Coronary artery (tissue), 2 donors: Measurements from ENCODE around the gene PTPRH.

Experiments used
- DNase-seq: peaks from one replicate; pipeline ENCODE4 v3.0.0-alpha.2; 2017; ENCODE audit warnings: low spot score
- H3K27ac ChIP-seq, 2 donors: fragments of 200-600 bp; sonication (generic); one replicate each; pipeline ENCODE4 v1.5.1; 2016 to 2019
- H3K4me3 ChIP-seq: fragments of 200-600 bp; sonication (generic); 2 replicates; pipeline ENCODE4 v1.5.1; 2016; ENCODE audit warnings: mild to moderate bottlenecking, moderate library complexity
- TF ChIP-seq, protein P1 (sequence below): fragments of 200-600 bp; sonication (generic); IDR thresholded peaks from one replicate; pipeline ENCODE4 v1.5.1; 2019; ENCODE audit warnings: antibody characterized with exemption

The PTPRH gene

DNA sequence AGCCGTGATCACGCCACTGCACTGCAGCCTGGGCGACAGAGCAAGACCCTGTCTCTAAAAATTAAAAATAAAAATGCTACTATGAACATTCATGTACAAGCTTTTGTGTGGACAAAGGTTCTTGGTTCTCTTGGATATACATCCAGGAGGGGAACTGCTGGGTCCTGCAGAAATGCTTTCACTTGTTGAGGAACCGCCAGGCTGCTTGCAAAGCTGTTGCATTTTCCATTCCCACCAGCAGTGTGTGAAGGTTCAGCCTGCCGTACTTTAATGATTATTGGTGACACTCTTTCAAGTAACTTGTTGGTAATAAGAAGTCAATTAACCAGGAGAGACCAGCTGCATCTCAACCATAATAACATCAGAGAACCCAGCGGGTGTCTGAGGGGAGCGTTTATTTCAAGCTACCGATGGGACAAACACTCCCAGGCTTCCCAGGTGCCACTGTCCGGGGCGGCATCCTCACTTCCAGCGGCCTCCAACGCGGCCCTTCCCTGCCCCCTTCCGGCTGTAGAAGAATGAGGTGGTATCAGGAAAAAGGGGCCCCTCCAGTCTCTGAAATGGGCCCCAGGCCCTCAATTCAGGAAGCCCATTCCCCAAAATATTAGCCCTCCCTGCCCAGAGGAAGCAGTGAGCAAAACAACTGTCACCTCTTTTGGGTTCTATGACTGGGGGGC, 76.7 kb downstream of the PTPRH start:
- Histone ChIP-seq H3K4me3 (no peak overlapping the region), H3K27ac (no peak overlapping the region)
- DNase-seq = no peak
- TF ChIP-seq, protein P1, sequence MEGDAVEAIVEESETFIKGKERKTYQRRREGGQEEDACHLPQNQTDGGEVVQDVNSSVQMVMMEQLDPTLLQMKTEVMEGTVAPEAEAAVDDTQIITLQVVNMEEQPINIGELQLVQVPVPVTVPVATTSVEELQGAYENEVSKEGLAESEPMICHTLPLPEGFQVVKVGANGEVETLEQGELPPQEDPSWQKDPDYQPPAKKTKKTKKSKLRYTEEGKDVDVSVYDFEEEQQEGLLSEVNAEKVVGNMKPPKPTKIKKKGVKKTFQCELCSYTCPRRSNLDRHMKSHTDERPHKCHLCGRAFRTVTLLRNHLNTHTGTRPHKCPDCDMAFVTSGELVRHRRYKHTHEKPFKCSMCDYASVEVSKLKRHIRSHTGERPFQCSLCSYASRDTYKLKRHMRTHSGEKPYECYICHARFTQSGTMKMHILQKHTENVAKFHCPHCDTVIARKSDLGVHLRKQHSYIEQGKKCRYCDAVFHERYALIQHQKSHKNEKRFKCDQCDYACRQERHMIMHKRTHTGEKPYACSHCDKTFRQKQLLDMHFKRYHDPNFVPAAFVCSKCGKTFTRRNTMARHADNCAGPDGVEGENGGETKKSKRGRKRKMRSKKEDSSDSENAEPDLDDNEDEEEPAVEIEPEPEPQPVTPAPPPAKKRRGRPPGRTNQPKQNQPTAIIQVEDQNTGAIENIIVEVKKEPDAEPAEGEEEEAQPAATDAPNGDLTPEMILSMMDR = no peak

DNA sequence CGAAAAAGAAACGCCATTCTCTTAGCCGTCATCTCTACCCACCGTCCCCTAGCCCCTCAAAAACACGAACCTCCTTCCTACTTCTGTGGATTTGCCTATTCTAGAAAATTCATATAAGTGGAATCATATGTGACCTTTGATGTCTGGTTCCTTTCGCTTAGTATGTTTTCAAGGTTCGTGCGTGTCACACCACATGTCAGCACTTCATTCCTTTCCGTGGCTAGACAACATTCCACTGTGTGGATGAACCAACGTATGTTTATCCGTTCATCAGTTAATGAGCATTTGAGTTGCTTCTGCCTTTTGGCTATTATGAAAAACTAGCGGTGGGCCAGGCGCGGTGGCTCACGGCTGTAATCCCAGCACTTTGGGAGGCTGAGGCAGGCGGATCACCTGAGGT, 77.9 kb downstream of the PTPRH start:
- Histone ChIP-seq H3K27ac (no peak overlapping the region), H3K4me3 (no peak overlapping the region)
- no peak for DNase-seq
- TF ChIP-seq, protein P1 = no peak
